CD4-positive, alpha-beta T cell treated with Interleukin-10 for 1 hour (primary cell): ENCODE results near the gene CDC40.
A peak's percentile ranks its signal among the peaks of the same experiment; 100 is the strongest.
"Not testable (repeated sequence)": the region's sequence is repeated elsewhere in the genome, so short reads cannot be mapped to it uniquely, and the experiment has no call there.

Source experiments
- DNase-seq: peaks from one replicate; pipeline ENCODE4 v3.0.0-alpha.2; 2020

CDC40 gene

GRCh38 chr6:110201151-110201884 is 21.1 kb downstream of the CDC40 start:
- no peak for DNase-seq

GRCh38 chr6:110207652-110208051 is 27.4 kb downstream of the CDC40 start:
- DNase-seq = no peak

GRCh38 chr6:110211753-110212152 is 31.5 kb downstream of the CDC40 start:
- no peak for DNase-seq

GRCh38 chr6:110214338-110214737 is 34.1 kb downstream of the CDC40 start:
- DNase-seq = no peak

- no peak for DNase-seq
These were observed 35.9 kb downstream of the CDC40 start for GRCh38 chr6:110216140-110216539.

GRCh38 chr6:110217266-110217665 is 37.0 kb downstream of the CDC40 start:
- DNase-seq = no peak

- DNase-seq = no peak
These were observed 41.5 kb downstream of the CDC40 start for GRCh38 chr6:110221738-110222137.

GRCh38 chr6:110226261-110226660 is 46.0 kb downstream of the CDC40 start:
- no peak for DNase-seq

- DNase-seq = no peak
These were observed 52.2 kb downstream of the CDC40 start for GRCh38 chr6:110232450-110232849.

GRCh38 chr6:110233770-110234374 is 53.6 kb downstream of the CDC40 start:
- peak; percentile 24 for DNase-seq

- DNase-seq = not testable (repeated sequence)
These were observed 55.8 kb downstream of the CDC40 start for GRCh38 chr6:110236007-110236406.

- DNase-seq = no peak
These were observed 59.5 kb downstream of the CDC40 start for GRCh38 chr6:110239526-110240274.

GRCh38 chr6:110244621-110245020 is 64.4 kb downstream of the CDC40 start:
- not testable (repeated sequence) for DNase-seq

- DNase-seq = no peak
These were observed 66.2 kb downstream of the CDC40 start for GRCh38 chr6:110246378-110246777.

- no peak for DNase-seq
These were observed 66.8 kb downstream of the CDC40 start for GRCh38 chr6:110246900-110247546.

- DNase-seq = no peak
These were observed 69.8 kb downstream of the CDC40 start for GRCh38 chr6:110250058-110250457.

GRCh38 chr6:110250838-110251237 is 70.6 kb downstream of the CDC40 start:
- DNase-seq = no peak

- no peak for DNase-seq
These were observed 75.1 kb downstream of the CDC40 start for GRCh38 chr6:110255211-110255750.

GRCh38 chr6:110256366-110256765 is 76.1 kb downstream of the CDC40 start:
- no peak for DNase-seq

GRCh38 chr6:110265273-110265672 is 85.0 kb downstream of the CDC40 start:
- DNase-seq = no peak

- no peak for DNase-seq
These were observed 86.8 kb downstream of the CDC40 start for GRCh38 chr6:110266996-110267395.

- DNase-seq = no peak
These were observed 89.4 kb downstream of the CDC40 start for GRCh38 chr6:110269623-110270022.

GRCh38 chr6:110270165-110270564 is 89.9 kb downstream of the CDC40 start:
- DNase-seq = no peak
